ENCODE data around the gene SLC16A1. TPM values are rescaled to one million over a fixed set of nuclear protein-coding genes. Genes with fewer than 3 reads are reported as not detected.

The SLC16A1 gene
- total and polyA plus RNA-seq, 2 experiments from 2014 or later: 231 to 593 TPM

GRCh38 chr1:112906150-112906698 lies 49.8 kb downstream of the SLC16A1 start (continued):
- no peak for TF ChIP-seq ZNF462 (CRISPR knock-in tag; IDR thresholded peaks at IDR 0.05)
- no peak; the same call in 1 of the 2 replicates for TF ChIP-seq POLR2AphosphoS5 (IDR thresholded peaks at IDR 0.05; ENCODE audit: low read depth)
- TF ChIP-seq CTCF (conservative IDR thresholded peaks at IDR 0.05; ENCODE audit: low read depth in 2 of 2): no peak
- TF ChIP-seq JUNB (IDR thresholded peaks at IDR 0.05; ENCODE audit: unreplicated experiment): no peak
- TF ChIP-seq STAT1 (IDR thresholded peaks at IDR 0.05; ENCODE audit: unreplicated experiment): no peak
- no peak for TF ChIP-seq EZH2 (IDR thresholded peaks at IDR 0.05; ENCODE audit: low read depth, unreplicated experiment)
- no peak for TF ChIP-seq NANOG (IDR thresholded peaks at IDR 0.05; ENCODE audit: borderline replicate concordance)
- TF ChIP-seq CREB1 (CRISPR knock-in tag; IDR thresholded peaks at IDR 0.05; ENCODE audit: low read depth): no peak
- no peak for TF ChIP-seq ZNF114 (CRISPR knock-in tag; IDR thresholded peaks at IDR 0.05)
- no peak for TF ChIP-seq REST (IDR thresholded peaks at IDR 0.05; ENCODE audit: unreplicated experiment)

All from GM23338 (cell line).